Measurements from ENCODE around the gene PLXNB2. TPM values are rescaled to one million over a fixed set of nuclear protein-coding genes. Genes with fewer than 3 reads are reported as not detected.

The PLXNB2 gene
- polyA plus RNA-seq, 1 of the 3 experiments (the other 2 are of a cell fraction), result 108 TPM

DNA sequence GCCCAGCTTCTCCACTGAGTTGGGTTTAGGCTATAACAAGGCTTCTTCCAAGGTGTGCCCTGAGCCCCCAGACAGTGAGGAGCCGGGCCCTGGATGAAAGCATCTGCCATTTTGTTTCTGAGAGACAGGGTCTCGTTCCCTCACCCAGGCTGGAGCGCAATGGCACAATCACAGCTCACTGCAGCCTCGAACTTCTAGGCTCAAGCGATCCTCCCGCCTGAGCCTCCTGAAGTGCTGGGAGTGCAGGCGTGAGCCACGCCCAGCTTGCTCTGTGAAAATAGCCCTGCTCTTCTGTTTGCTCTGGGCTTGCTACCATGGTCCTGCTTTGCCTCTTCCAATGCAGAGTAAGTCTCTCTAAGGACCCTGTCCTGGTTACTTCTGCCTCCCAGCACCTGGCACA is 12.7 kb upstream of the PLXNB2 start:
- Histone ChIP-seq H3K9me3 (no peaks in the 10 kb centered on the region), H3K4me2 (no peak overlapping the region), H3F3A (replicated peaks; ENCODE audit: insufficient read depth) (no peaks in the 10 kb centered on the region), H3K4me3 (ENCODE audit: low read depth in 2 of 2, low read length in 1 of 2) (no peak overlapping the region), H3K9ac (no peak overlapping the region), H3K4me1 (ENCODE audit: control insufficient read depth in 1 of 2, insufficient read depth in 2 of 2, low read depth in 1 of 2, low read length in 1 of 2) (no peaks in the 10 kb centered on the region), H3K9me2 (no peaks in the 10 kb centered on the region), H2AFZ (ENCODE audit: low read depth) (no peak overlapping the region), H3K27me3 (ENCODE audit: insufficient read depth) (no peaks in the 10 kb centered on the region), H3K79me2 (ENCODE audit: insufficient read depth) (no peaks in the 10 kb centered on the region), H3K27ac (ENCODE audit: low read depth in 2 of 2, low read length in 1 of 2) (no peak overlapping the region), H3K36me3 (replicated peaks in 1 of 2; ENCODE audit: control insufficient read depth in 1 of 2, insufficient read depth in 2 of 2, low read length in 1 of 2) (no peaks in the 10 kb centered on the region), H4K20me1 (ENCODE audit: insufficient read depth) (no peaks in the 10 kb centered on the region)
- WGBS (ENCODE audit: low lambda C conversion rate), result 85% methylated on average over 4 of the region's 8 CpGs
- no peak for DNase-seq
- POLR2A ChIA-PET, result interaction anchor here (1.0 to 1.5 kb wide), 2 partner anchors 14 to 19 kb away, joined by 3 read pairs; no protein-coding TSS in a partner anchor
- no peak for TF ChIP-seq NFIC (IDR thresholded peaks at IDR 0.05; ENCODE audit: borderline replicate concordance)
- CTCF ChIA-PET, result interaction anchor here (0.5 to 2.0 kb wide), 4 partner anchors 9 to 48 kb away, joined by 3 to 11 read pairs (median 4); no protein-coding TSS in a partner anchor

DNA sequence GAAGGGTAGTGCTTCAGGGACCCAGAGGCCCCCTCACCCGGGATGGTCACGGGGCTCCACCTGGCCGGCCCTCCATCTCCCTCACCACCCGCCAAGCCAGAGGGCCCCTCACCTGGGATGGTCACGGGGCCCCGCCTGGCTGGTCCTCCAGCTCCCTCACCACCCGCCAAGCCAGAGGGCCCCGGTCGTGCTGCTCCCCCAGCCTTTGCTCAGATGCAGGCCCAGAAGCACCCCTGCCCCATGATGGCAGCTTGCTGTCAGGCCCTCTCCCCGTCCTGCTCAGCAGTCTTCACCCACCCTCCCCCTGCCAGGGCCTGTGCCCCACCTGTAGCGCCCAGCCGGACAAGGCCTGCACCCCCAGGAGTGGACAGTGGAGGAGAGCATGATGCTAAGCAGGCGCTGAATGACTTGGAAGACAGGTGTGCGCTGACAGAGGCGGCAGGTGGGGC is 12.1 kb upstream of the PLXNB2 start:
- DNase-seq, result no peak
- WGBS (ENCODE audit: low lambda C conversion rate), result 88% methylated on average over 10 of the region's 15 CpGs
- H3K27me3 ChIP-seq (ENCODE audit: insufficient read depth), result no peaks in the 10 kb centered on the region
- CTCF ChIA-PET, result interaction anchor here (0.5 to 2.0 kb wide), 3 partner anchors 10 to 55 kb away, joined by 3 to 6 read pairs (median 5); no protein-coding TSS in a partner anchor
- no peak overlapping the region for H3K9ac ChIP-seq
- no peaks in the 10 kb centered on the region for H3K79me2 ChIP-seq (ENCODE audit: insufficient read depth)
- H3K4me2 ChIP-seq, result no peak overlapping the region
- no peaks in the 10 kb centered on the region for H3K9me3 ChIP-seq
- H3K4me1 ChIP-seq (ENCODE audit: control insufficient read depth in 1 of 2, insufficient read depth in 2 of 2, low read depth in 1 of 2, low read length in 1 of 2), result no peaks in the 10 kb centered on the region
- no peak overlapping the region for H2AFZ ChIP-seq (ENCODE audit: low read depth)
- no peaks in the 10 kb centered on the region for H3K36me3 ChIP-seq (replicated peaks in 1 of 2; ENCODE audit: control insufficient read depth in 1 of 2, insufficient read depth in 2 of 2, low read length in 1 of 2)
- H3K27ac ChIP-seq (ENCODE audit: low read depth in 2 of 2, low read length in 1 of 2), result no peak overlapping the region
- H3K9me2 ChIP-seq, result no peaks in the 10 kb centered on the region
- POLR2A ChIA-PET, result no interaction called here
- TF ChIP-seq, protein P1, sequence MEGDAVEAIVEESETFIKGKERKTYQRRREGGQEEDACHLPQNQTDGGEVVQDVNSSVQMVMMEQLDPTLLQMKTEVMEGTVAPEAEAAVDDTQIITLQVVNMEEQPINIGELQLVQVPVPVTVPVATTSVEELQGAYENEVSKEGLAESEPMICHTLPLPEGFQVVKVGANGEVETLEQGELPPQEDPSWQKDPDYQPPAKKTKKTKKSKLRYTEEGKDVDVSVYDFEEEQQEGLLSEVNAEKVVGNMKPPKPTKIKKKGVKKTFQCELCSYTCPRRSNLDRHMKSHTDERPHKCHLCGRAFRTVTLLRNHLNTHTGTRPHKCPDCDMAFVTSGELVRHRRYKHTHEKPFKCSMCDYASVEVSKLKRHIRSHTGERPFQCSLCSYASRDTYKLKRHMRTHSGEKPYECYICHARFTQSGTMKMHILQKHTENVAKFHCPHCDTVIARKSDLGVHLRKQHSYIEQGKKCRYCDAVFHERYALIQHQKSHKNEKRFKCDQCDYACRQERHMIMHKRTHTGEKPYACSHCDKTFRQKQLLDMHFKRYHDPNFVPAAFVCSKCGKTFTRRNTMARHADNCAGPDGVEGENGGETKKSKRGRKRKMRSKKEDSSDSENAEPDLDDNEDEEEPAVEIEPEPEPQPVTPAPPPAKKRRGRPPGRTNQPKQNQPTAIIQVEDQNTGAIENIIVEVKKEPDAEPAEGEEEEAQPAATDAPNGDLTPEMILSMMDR (IDR thresholded peaks at IDR 0.05), result no peak
- TF ChIP-seq, protein P2, sequence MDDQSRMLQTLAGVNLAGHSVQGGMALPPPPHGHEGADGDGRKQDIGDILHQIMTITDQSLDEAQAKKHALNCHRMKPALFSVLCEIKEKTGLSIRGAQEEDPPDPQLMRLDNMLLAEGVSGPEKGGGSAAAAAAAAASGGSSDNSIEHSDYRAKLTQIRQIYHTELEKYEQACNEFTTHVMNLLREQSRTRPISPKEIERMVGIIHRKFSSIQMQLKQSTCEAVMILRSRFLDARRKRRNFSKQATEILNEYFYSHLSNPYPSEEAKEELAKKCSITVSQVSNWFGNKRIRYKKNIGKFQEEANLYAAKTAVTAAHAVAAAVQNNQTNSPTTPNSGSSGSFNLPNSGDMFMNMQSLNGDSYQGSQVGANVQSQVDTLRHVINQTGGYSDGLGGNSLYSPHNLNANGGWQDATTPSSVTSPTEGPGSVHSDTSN (IDR thresholded peaks at IDR 0.05), result no peak
- TF ChIP-seq, protein P3, sequence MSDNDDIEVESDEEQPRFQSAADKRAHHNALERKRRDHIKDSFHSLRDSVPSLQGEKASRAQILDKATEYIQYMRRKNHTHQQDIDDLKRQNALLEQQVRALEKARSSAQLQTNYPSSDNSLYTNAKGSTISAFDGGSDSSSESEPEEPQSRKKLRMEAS (IDR thresholded peaks at IDR 0.05; ENCODE audit: low read depth), result no peak
- no peak for TF ChIP-seq MXI1 (IDR thresholded peaks at IDR 0.05; ENCODE audit: low read depth, low read length)
- no peak for TF ChIP-seq TCF12 (IDR thresholded peaks at IDR 0.05)
- no peak for TF ChIP-seq GATA2 (CRISPR knock-in tag; IDR thresholded peaks at IDR 0.05)
- no peak for TF ChIP-seq FOXM1 (IDR thresholded peaks at IDR 0.05; ENCODE audit: low read depth)
- TF ChIP-seq FOXJ3 (CRISPR knock-in tag; IDR thresholded peaks at IDR 0.05), result no peak
- no peak for TF ChIP-seq MEF2A (IDR thresholded peaks at IDR 0.05; ENCODE audit: borderline replicate concordance, low read depth)
- no peak for TF ChIP-seq EZH2phosphoT487 (IDR thresholded peaks at IDR 0.05; ENCODE audit: borderline replicate concordance, low read depth)
- TF ChIP-seq YY1 (IDR thresholded peaks at IDR 0.05; ENCODE audit: low read depth), result no peak
- no peak for TF ChIP-seq SMC3 (IDR thresholded peaks at IDR 0.05; ENCODE audit: low read depth, low read length)
- no peaks in the 10 kb centered on the region for H3F3A ChIP-seq (replicated peaks; ENCODE audit: insufficient read depth)
- H3K4me3 ChIP-seq (ENCODE audit: low read depth in 2 of 2, low read length in 1 of 2), result no peak overlapping the region
- no peaks in the 10 kb centered on the region for H4K20me1 ChIP-seq (ENCODE audit: insufficient read depth)

Data from SK-N-SH (cell line).